Posterior cingulate gyrus (tissue), 11 donors: Measurements from ENCODE around the gene SLC6A5.
"Not testable (repeated sequence)": the region's sequence is repeated elsewhere in the genome, so short reads cannot be mapped to it uniquely, and the experiment has no call there.

ENCODE experiments used
- DNase-seq, 10 donors: peaks; one replicate each; pipeline versions ENCODE4 v3.0.0 to v3.0.0-alpha.2; 2020 to 2021; ENCODE audit warnings: mixed read lengths in 3 of 10
- intact Hi-C: fragments of 100-400 bp; cut with DNase I; formaldehyde crosslinking; loops from one replicate; pipeline ENCODE4 v1.15.1; 2023

Gene SLC6A5

DNA sequence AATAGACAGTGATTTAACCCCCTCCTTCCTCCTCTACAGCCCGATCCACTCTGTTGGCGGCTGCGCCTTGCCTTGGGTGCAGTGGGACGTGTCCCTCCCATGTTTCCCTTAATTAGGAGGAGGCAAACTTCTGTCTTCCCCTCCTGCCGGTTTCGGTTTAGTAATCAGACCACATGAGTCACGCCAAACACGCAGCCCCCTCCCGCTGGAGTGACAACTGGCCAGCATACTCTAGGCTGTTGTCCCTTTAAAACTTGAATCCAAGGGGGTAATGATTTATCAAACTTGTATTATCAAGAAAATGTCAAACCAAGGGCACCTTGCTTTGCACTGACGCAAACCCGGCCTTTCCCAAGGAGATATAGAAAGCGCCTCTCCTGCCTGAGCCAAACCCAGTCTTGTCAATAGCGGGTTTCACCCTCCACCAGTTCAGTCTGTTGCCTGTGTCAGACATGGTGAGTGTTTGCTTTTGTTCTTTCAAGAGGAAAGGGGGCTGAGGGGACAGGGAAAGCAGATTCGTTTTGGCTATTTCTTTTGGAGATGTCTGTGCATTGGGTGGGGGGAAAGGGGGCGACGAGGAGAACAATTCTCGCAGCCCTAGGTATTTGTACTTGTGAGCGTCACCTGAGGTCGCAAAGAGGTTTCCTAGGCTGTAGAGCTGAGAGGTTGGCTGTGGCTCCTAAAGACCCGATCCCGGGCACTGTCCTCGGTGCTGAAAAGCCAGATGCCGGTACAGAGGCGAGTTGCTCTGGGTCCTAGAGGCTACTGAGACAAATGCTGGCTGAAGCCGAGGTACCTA lies at the start of gene SLC6A5:
Gene SLC6A5 (plus strand): TSS at position 388 of the 799 bp plus-strand sequence. CDS start 65 bp downstream, at position 453.
- intact Hi-C loops, result no loop called here
- DNase-seq, result no peak

DNA sequence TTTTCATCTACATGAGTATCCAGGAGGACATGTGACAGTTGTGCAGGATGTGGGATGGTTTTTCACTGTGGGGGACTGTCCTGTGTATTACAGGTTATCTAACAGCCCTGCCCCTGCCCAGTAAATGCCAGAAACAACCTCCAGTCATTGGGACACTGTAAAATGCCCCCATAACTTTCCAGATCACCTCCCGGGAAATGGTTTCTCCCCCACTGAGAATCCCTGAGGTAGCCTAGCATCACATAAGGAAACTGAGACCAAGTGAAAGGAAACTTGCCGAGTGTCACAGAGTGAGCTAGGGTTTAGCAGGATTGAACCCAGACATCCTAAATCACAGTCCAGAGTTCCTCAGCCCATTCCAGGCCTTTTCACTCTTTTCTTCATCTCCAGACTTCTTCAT lies 48.3 kb upstream of the SLC6A5 start:
- intact Hi-C loops, result no loop called here
- DNase-seq, result no peak

DNA sequence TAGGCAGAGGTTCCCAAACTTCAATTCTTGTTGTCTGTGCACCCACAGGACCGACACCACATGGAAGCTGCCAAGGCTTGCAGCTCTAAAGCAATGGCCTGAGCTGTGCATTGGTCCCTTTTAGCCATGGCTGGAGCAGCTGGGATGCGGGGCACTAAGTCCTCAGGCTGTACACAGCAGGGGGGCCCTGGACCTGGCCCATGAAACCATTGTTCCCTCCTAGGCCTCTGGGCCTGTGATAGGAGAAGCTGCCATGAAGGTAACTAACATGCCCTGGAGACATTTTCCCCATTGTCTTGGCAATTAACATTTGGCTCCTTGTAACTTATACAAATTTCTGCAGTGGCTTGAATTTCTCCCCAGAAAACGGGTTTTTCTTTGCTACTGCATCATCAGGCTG lies 43.6 kb upstream of the SLC6A5 start:
- no peak for DNase-seq
- intact Hi-C loops, result no loop called here

DNA sequence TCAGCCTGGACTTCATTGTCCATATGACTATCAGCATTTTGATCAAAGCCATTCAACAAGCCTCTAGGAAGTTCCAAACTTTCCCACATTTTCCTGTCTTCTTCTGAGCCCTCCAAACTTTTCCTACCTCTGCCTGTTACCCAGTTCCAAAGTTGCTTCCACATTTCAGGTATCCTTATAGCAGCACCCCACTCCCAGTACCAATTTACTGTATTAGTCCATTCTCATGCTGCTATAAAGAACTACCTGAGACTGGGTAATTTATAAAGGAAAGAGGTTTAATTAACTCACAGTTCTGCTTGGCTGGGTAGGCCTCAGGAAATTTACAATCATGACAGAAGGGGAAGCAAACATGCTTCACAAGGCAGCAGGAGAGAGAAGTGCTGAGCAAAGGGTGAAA lies 43.0 kb upstream of the SLC6A5 start:
- DNase-seq, intact Hi-C loops: not testable (repeated sequence)

DNA sequence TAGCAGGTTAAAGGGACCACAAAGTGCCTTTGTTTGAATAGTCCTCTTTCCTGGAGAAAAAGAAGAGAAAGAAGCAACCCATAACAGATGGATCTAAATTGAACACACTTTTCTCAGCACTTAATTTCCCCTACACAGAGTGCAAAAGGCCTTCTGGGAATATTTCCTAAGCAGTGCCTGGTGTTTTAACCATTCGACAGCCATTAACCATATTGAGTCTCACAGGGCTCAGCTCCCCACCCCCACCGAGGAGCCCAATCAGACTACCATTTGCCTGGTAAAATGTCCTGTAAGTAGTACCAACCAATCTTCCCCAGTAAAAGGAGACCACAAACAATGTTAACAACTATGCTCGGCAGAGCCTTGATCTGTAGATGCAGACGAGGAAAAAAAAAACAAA lies 40.7 kb upstream of the SLC6A5 start:
- intact Hi-C loops, result no loop called here
- DNase-seq, result no peak

DNA sequence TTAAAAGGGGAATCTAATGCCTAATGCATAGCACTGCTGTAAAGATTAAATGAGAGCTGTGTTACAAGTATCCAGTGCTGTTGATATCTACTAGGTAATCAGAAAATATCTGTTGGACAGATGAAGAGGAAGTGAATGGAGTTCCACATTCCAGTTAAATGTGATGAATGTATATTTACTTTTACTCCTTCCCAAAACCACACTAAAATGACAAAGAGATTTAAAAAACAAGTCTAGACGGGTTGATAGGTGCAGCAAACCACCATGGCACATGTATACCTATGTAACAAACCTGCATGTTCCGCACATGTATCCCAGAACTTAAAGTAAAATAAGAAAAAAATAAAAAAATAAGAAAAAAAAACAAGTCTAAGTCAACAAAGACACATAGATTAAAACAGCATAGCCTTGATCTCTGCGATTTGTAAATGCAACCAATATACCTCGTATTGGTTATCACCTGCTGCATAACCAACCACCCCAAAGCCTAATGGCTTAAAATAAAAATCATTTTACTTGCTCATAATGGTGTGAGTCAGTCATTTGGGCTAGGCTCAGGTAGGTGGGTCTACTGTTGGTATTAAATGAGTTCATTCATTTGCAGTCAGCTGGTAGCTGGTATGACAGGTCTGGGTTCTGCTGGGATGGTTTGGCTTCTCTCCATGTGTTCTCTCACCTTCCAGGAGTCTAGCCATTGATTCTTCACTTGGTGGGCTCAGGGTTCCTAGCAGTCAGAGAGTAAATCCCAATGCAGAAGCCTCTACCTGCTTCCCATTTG lies 39.7 kb upstream of the SLC6A5 start:
- intact Hi-C loops, result no loop called here
- no peak for DNase-seq

DNA sequence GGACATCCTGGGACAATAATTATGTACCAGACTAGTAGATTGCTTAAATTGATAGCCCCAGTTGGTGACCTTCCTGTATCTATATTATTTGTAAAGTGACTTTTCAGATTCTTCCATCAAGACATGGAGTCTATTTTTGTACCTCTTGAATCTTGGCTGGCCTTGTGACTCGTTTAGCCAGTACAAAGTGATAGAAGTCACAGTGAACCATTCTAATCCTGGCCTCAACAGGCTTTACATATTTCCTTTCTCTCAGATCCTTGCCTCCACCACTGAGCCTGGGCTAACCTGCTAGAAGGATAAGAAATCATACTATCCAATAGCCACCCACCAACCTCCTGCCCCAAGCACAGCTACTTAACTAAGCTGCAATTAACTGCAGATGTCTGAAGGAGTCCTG lies 37.5 kb upstream of the SLC6A5 start:
- intact Hi-C loops, result no loop called here
- DNase-seq, result no peak

DNA sequence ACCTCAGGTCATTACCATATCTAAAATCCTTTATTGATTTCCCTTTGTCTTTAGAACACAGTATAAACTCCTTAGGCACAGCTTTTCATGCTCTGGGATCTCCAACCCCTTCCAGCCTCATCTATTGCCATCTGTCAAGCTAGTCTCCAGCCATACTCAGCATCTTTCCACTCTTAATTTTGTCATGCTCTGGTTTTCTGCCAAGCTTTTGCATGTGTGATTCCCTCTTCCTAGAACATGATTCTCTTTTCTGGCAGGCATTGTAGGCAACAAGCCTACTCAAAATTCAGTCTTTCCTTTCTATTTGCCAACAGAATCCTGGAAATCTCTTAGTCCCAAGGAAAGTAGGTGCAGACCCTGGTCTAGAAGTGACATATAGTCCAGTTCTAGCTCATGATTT lies 35.5 kb upstream of the SLC6A5 start:
- no peak for DNase-seq

DNA sequence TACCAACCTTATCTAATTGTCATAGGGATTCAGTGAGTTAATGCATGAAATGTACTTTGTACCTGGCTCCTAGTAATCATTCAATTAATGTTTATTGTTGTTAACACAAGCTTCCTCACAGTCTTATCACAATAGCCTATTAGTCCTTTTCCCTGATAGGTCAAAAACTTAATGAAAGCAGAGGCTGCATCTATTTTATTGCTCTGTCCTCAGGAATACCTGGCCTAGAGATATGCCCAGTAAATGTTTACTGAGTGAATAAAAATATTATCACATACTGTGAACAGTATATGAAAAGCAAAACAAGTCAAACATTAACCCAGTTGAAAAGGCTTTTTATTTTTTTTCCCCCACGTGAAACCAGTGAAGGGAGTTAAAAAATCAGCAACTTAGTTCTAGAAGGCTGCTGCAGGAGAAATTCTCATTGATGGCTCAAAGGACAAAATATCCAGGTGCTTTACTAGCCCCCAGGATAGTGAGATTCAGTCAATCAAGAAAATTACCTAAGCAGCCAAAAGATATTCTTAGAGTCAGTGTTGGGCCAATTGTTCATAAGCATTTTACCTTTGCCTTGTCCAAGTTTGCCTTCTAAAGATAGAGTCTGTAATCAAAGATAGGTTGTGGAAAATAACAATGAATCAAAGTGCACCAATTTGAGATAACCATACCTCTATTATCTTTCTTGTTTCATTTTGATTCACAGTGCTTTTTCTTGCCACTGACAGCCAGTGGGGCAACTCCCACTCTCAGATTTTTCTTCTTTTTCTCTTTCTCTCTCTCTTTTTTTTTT lies 34.4 kb upstream of the SLC6A5 start:
- no peak for DNase-seq
- intact Hi-C loops, result no loop called here

More for the DNA sequence above, 35.5 kb upstream of the SLC6A5 start:
- intact Hi-C loops, result no loop called here

DNA sequence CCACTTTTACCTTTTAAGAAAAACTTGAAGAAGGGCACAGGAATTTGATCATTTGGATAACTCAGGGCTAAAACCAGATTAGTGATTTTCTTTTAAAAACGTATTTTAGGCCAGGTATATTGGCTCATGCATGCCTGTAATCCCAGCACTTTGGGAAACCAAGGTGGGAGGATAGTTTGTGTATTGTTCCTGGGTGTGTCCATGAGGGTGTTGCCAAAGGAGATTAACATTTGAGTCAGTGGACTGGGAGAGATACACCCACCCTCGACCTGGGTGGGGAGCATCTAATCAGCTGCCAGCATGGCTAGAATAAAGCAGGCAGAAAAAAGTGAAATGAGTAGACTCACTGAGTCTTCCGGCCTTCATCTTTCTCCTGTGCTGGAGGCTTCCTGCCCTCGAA lies 33.3 kb upstream of the SLC6A5 start:
- DNase-seq, result not testable (repeated sequence)

DNA sequence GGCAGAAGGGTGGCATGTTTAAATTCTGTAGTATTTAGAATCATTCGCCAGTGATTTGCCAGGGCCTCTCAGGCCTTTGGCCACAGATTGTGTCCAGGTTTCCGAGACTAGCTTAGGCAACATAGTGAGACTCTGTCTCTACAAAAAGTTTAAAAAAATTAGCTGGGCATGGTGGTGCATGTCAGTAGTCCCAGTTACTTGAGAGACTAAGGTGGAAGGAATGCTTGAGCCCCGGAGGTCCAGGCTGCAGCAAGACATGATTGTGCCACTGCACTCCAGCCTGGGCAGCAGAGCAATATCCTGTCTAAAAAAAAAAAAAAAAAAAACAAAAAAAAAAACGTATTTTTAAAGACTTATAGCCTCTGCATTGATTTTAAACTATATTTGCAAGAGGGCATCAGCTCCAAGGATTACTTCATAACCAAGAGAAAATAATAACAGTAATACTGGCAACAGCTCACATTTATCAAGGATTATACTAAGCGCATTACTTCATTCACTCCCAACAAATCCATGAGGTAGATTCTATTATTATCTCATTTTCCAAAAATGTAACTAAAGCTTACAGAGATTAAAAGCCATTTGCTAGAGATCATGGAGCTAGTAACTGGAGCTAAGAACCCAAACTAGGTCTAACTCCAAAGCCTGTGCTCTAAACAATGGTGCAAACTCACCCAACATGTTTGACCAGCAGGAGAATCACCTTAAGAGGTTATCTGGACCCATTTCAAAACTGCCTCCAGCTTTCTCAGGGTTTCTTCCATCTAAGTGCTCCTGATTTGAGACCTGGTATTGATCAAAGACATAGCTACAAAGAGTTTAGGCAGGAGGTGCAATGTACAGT lies 32.6 kb upstream of the SLC6A5 start:
- intact Hi-C loops, result no loop called here
- no peak for DNase-seq

More for the DNA sequence above, 33.3 kb upstream of the SLC6A5 start:
- intact Hi-C loops, result not testable (repeated sequence)

DNA sequence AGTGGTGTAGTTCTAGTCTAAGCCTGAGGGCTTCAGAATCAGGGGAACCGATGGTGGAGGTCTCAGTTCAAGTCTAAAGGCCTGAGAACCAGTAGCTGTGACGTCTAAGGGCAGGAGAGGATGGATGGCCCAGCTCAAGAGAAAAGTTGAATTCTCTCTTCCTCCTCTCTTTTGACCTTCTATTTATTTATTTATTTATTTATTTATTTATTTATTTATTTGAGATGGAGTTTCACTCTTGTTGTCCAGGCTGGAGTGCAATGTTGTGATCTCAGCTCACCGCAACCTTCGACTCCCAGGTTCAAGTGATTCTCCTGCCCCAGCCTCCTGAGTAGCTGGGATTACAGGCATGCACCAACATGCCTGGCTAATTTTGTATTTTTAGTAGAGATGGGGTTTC lies 19.7 kb upstream of the SLC6A5 start:
- DNase-seq, intact Hi-C loops: not testable (repeated sequence)

DNA sequence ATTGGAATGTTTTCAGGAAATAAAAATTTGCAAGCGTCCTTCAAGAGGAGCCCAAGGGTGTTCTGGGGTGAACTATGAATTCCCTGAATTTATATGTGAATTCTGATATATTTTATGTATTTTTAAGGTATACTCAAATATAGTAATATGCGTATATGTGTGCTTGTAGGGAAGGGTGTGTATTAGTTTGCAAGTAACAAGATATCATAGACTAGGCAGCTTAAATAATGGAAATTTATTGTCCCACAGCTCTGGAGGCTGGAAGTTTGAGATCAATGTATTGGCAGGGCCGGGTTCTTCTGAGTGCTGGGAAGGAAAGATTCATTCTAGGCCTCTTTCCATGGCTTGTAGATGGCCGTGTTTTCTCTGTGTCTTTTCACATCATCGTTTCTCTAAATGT lies 16.2 kb upstream of the SLC6A5 start:
- intact Hi-C loops, result no loop called here
- no peak for DNase-seq

DNA sequence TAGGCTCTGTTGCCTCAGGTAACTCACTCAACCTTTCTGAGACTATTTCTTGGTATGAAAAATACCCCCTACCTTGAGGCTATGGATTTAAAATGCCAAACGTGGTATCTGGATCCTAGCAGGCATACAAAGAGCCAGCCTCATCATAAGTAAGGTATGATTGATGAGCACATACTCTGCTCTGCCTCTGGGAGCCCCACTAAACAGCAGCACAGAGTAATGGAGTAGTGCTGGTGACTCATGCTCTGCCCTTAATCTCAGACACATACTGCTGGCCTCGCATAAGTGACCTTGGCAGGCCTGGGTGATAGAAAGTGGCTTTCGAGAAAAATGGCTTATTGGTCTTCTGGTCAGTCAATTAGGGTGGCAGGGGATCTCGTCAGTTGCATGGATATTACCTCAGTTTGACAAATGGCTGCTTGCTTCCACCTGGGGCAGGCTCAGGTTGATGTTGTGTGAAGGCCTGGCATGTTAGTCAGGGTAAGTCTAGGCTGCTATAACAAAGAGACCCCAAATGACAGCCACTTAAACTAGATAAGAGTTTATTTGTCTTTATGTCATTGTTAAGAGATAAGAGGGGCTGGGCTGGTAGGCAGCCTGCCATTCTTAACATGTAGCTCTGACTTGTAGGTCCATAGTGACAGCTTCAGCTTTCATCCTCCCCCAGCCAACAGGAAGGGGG lies 15.2 kb upstream of the SLC6A5 start:
- no peak for DNase-seq
- intact Hi-C loops, result no loop called here

DNA sequence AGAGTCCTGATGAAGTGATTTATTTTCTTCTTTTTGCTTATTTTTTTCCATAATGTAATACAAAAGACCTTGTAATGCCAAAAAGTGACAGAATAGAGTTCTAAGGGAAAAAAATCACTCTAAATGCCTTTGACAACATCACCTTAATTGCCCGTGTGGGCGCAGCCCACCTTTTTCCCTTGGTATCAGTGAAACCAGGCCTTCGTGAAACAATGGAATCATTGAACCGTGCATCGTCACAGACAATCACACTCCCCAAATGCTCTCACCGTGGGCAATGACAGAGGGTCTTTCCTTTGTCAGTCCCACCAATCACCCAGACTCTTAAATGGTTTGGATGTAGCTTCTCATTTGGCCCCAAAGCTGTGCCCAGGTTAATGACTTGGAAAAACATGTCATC lies 9.6 kb upstream of the SLC6A5 start:
- intact Hi-C loops, result no loop called here
- DNase-seq, result no peak

DNA sequence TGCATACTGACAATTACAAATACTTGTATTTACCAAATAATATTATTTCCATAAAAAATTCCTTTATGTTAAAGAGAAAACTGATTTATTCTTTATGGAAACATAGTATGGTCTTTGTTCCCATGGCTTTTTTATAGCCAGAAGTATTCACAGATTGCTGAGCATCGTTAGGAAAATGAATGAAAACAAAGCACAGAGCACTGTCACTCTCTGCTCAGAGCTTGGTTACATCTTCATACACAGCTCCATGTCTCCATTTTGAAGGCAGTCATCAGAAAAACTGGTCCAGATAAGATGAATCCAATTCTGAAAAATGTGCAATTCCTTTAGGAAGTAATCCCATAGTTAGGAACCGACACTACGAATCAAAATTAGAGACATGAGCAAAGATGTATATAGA lies 9.0 kb upstream of the SLC6A5 start:
- intact Hi-C loops, result no loop called here
- no peak for DNase-seq

DNA sequence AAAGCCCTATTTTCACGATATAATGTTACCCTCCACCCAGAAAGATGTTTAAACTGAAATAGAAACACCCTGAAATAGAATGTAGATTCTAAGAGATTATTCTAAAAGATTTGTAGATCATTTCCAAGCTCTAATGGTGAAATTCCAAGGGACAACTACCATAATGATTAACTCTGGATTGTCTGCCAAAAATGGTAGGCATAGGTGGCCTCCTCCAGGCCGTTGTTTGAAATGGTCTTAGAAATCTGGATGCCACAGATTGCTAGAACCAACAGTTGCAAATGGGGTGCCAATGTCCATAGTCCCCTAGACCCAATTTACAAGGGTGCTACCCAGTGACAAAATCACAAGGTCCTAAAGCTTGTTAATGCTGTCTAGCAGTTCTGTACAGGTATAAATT lies 6.7 kb upstream of the SLC6A5 start:
- no peak for DNase-seq
- intact Hi-C loops, result no loop called here

DNA sequence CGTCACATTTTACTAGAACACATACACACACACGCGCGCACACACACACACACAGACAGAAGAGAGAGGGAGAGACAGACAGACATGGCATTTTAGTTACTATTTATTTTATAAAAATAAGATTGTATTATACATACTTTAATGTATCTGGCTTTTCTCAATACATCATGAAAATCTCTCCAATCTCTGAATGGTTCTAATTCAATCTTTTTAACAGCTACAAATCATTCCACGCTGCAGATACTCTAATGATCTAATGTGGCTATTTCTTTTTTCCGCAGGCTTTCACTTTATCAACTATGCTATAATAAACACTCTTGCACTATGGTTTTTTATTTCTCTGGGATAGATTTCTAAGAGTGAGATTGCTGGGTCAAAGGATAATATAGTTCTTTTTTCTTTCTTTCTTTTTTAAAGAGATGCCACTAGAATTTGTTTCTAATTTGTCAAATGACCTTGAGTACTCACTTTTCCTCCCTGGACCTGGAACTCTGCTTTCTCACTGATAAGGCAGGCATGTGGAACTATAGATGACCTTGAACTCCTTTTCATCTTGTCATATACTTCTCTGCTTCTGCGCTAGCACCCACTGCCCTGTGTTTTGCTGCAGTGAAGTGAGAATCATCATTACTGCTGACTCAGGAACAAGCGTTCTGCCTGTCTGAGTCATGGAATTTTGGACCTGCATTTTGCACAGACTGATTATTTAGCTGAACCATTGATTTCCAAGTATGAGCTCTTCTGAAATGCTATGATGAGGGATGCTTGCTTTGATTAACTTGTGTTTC lies 4.9 kb upstream of the SLC6A5 start:
- DNase-seq, result no peak
- intact Hi-C loops, result no loop called here

DNA sequence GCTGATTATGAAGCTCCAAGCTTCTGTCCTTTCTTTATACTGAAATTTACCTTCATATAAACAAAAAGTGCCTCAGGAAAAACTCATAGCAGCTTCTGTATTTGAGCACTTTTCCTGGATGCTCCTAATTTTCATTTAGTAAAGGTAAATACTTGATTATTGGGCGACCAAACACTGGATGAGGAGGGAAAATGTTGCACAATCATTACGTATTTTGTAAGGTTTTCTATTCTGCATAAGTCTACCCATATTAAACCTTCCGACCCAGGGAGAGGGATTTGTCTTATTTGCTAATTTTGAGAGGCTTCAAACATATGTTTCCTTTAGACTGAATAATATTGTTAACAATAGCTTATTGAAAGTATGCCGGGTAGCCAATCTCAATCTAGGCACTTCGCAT lies 4.3 kb upstream of the SLC6A5 start:
- no peak for DNase-seq
- intact Hi-C loops, result no loop called here
